Astrocyte (in vitro differentiated cells and primary cell): Measurements from ENCODE around the gene ATP10A. TPM values are rescaled to one million over a fixed set of nuclear protein-coding genes. Genes with fewer than 3 reads are reported as not detected.
A peak's percentile ranks its signal among the peaks of the same experiment; 100 is the strongest.

Experiments
- DNase-seq: peaks from one replicate; pipeline ENCODE4 v3.0.0-alpha.2; 2010; ENCODE audit warnings: low read depth
- FAIRE-seq: peaks from 2 replicates; lab custom pipeline; 2011; peaks lifted over from hg19 to GRCh38; lab: Jason Lieb, UNC
- H2AFZ ChIP-seq: 2 replicates; pipeline ENCODE4 v1.6.0; 2012; ENCODE audit warnings: low read depth, low read length, inconsistent platforms
- H3K27ac ChIP-seq: 2 replicates; pipeline ENCODE4 v1.5.1; 2011; ENCODE audit warnings: low read depth, low read length, inconsistent platforms
- H3K27me3 ChIP-seq: 2 replicates; pipeline ENCODE4 v1.6.0; 2011; ENCODE audit warnings: low read length, inconsistent platforms; ENCODE audit not compliant: insufficient read depth
- H3K36me3 ChIP-seq: 2 replicates; pipeline ENCODE4 v1.5.1; 2011; ENCODE audit warnings: low read length, inconsistent platforms; ENCODE audit not compliant: insufficient read depth
- H3K4me1 ChIP-seq: 2 replicates; pipeline ENCODE4 v1.5.1; 2011; ENCODE audit warnings: low read length, inconsistent platforms; ENCODE audit not compliant: insufficient read depth
- H3K4me2 ChIP-seq: 2 replicates; pipeline ENCODE4 v1.6.0; 2012; ENCODE audit warnings: low read length, inconsistent platforms
- H3K4me3 ChIP-seq: 2 replicates; pipeline ENCODE4 v1.5.1; 2011; ENCODE audit warnings: low read depth, mild to moderate bottlenecking, low read length, inconsistent platforms; ENCODE audit not compliant: insufficient read depth
- H3K79me2 ChIP-seq: 2 replicates; pipeline ENCODE4 v1.6.0; 2012; ENCODE audit warnings: mild to moderate bottlenecking, low read length, inconsistent platforms; ENCODE audit not compliant: insufficient read depth
- H3K9ac ChIP-seq: 2 replicates; pipeline ENCODE4 v1.6.0; 2012; ENCODE audit warnings: mild to moderate bottlenecking, low read length, inconsistent platforms
- H3K9me3 ChIP-seq: 2 replicates; pipeline ENCODE4 v1.5.1; 2012; ENCODE audit warnings: low read depth, mild to moderate bottlenecking, low read length, inconsistent platforms; ENCODE audit not compliant: insufficient read depth
- H4K20me1 ChIP-seq: 2 replicates; pipeline ENCODE4 v1.6.0; 2012; ENCODE audit warnings: low read length, inconsistent platforms; ENCODE audit not compliant: insufficient read depth
- H3K27ac Mint-ChIP-seq: one replicate; pipeline ENCODE4 v1.8.0; 2021; ENCODE audit warnings: mild to moderate bottlenecking, mixed read lengths; ENCODE audit not compliant: unreplicated experiment
- H3K27me3 Mint-ChIP-seq: one replicate; pipeline ENCODE4 v1.8.0; 2021; ENCODE audit warnings: low read depth, mixed read lengths; ENCODE audit not compliant: unreplicated experiment
- H3K36me3 Mint-ChIP-seq: one replicate; pipeline ENCODE4 v1.8.0; 2021; ENCODE audit warnings: low read depth, mixed read lengths; ENCODE audit not compliant: unreplicated experiment
- H3K4me1 Mint-ChIP-seq: one replicate; pipeline ENCODE4 v1.8.0; 2021; ENCODE audit warnings: low read depth, mixed read lengths; ENCODE audit not compliant: unreplicated experiment
- H3K4me3 Mint-ChIP-seq: one replicate; pipeline ENCODE4 v1.8.0; 2021; ENCODE audit warnings: mild to moderate bottlenecking, moderate library complexity, mixed read lengths; ENCODE audit not compliant: unreplicated experiment
- H3K9me3 Mint-ChIP-seq: one replicate; pipeline ENCODE4 v1.8.0; 2021; ENCODE audit warnings: mild to moderate bottlenecking, mixed read lengths; ENCODE audit not compliant: unreplicated experiment
- EZH2 ChIP-seq: IDR thresholded peaks from 2 replicates; pipeline ENCODE4 v1.6.1; 2012; ENCODE audit warnings: mild to moderate bottlenecking, low read length, inconsistent platforms; ENCODE audit not compliant: insufficient read depth
- total RNA-seq: library from RNA; stranded (reverse); gene quantifications from 2 replicates; pipeline ENCODE4 v1.2.1, GENCODE V29; 2021
- TF ChIP-seq, protein P1 (sequence below): IDR thresholded peaks from 2 replicates; pipeline ENCODE4 v1.5.1; 2011; ENCODE audit warnings: low read depth, mild to moderate bottlenecking, inconsistent platforms, low read length, moderate library complexity; ENCODE audit not compliant: insufficient read depth

Gene ATP10A
- total RNA-seq, 1 donor from 2014 or later, result 21.1 TPM

DNA sequence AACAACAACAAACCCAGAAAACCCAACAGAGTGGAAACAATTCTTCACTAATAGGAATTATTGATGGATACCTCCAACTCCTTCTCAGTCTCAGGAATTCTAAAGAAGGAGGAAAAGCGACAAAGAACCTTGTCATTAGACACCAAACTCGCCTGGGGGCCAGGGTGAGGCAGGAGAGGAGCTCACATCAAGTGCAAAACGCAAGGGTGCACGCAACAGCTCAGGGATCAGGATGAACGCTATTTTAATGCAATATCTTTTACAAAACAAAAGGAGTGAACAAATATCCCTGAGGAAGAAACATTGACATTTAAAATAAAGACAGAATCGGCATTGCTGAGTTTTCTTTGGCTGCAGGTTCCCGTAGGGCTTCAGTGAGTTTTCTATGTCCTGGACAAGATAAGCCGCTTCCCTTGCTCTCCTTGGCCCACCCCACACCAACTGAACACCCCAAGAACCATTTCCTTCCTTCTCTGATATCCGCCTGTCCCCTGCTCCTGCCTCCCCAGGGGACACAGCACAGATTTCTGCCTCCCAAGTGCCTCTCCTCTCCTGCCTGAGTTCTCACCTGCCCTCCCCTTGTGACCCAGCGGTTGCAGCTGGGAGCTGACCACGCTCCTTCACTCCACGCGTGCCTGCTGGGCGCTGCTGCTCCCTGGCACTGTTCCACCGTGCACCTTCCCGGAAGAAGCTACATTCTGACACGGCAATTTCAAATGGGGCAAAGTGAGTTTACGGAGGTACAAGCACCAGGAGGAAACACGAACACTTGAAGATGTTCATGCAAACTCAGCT, 63.0 kb downstream of the ATP10A start:
- FAIRE-seq, result no peak
- Histone ChIP-seq H4K20me1 (peaks cover 15% of the 10 kb centered on the region), H3K4me1 (peaks cover 5% of the 10 kb centered on the region), H3K9me3 (no peaks in the 10 kb centered on the region), H3K27ac (no peak overlapping the region), H3K4me3 (no peak overlapping the region), H3K9ac (no peak overlapping the region), H3K36me3 (no peaks in the 10 kb centered on the region), H2AFZ (no peak overlapping the region), H3K27me3 (no peaks in the 10 kb centered on the region), H3K79me2 (peaks cover 36% of the 10 kb centered on the region), H3K4me2 (no peak overlapping the region)
- H3K4me3 Mint-ChIP-seq, result no peak overlapping the region
- H3K27ac Mint-ChIP-seq, result no peak overlapping the region
- H3K36me3 Mint-ChIP-seq, result peaks cover 15% of the 10 kb centered on the region
- DNase-seq, result no peak
- peaks cover 4% of the 10 kb centered on the region for H3K9me3 Mint-ChIP-seq
- TF ChIP-seq, protein P1, sequence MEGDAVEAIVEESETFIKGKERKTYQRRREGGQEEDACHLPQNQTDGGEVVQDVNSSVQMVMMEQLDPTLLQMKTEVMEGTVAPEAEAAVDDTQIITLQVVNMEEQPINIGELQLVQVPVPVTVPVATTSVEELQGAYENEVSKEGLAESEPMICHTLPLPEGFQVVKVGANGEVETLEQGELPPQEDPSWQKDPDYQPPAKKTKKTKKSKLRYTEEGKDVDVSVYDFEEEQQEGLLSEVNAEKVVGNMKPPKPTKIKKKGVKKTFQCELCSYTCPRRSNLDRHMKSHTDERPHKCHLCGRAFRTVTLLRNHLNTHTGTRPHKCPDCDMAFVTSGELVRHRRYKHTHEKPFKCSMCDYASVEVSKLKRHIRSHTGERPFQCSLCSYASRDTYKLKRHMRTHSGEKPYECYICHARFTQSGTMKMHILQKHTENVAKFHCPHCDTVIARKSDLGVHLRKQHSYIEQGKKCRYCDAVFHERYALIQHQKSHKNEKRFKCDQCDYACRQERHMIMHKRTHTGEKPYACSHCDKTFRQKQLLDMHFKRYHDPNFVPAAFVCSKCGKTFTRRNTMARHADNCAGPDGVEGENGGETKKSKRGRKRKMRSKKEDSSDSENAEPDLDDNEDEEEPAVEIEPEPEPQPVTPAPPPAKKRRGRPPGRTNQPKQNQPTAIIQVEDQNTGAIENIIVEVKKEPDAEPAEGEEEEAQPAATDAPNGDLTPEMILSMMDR, result no peak
- no peak for TF ChIP-seq EZH2
- no peaks in the 10 kb centered on the region for H3K27me3 Mint-ChIP-seq
- H3K4me1 Mint-ChIP-seq, result no peaks in the 10 kb centered on the region

DNA sequence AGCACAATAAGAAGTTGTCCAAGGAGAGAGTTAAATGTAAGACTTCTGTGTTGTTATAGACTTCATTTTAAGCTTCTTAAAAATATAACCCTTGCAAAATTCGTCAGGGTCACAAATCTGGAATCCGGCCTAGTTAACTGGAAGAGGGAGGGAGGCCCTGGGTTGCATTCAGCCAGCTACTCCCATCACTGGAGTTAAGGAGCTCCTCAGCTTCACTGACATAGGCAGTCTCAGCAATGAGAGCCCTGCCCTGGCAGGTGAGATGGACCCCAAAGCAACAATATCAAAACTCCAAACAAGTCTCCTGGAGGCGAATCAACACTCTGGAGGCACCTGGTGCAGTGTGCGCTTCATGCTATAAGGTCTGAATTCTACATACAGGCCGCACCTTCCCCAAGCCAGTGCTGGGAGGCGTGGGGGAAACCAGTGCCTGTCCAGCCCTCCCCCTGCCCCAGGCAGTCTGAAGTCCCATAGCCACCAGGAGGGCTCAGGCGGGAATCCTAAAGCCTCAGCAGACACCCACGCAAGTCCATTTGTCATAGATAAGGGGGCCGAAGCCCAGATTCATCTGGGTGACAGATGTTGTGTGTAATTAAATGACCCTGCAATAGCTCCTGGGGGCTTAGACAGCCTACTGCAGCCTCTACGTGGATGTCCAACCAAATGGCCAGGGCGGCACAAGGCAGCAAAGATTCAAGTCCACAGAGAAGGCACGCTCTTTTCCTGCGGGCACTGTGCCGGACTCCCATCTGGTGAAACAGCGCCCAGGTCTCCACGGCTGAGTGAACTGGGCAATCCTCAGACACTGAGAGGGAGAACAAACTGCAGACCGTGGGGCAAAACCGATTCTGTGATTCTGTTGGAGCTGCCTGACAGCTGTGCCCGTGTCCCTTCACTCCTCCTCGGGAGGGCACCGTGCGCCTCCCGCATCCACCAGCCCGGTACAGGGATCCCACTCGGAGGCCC, 64.9 kb downstream of the ATP10A start:
- Histone ChIP-seq H3K27me3 (no peaks in the 10 kb centered on the region), H3K4me2 (no peak overlapping the region), H3K79me2 (peaks cover 35% of the 10 kb centered on the region), H3K9ac (no peak overlapping the region), H4K20me1 (peaks cover 16% of the 10 kb centered on the region), H3K9me3 (no peaks in the 10 kb centered on the region), H3K4me3 (no peak overlapping the region), H2AFZ (no peak overlapping the region), H3K36me3 (no peaks in the 10 kb centered on the region), H3K4me1 (peaks cover 4% of the 10 kb centered on the region), H3K27ac (no peak overlapping the region)
- Mint-ChIP-seq H3K27ac (no peak overlapping the region), H3K4me1 (peaks cover 1% of the 10 kb centered on the region), H3K4me3 (no peak overlapping the region), H3K9me3 (peaks cover 6% of the 10 kb centered on the region), H3K36me3 (peaks cover 17% of the 10 kb centered on the region), H3K27me3 (no peaks in the 10 kb centered on the region)
- TF ChIP-seq EZH2, result no peak
- TF ChIP-seq, protein P1, result no peak
- DNase-seq (peak; percentile 56), FAIRE-seq (no peak)
